ENCODE measurements around the gene CLDN24. TPM values are rescaled to one million over a fixed set of nuclear protein-coding genes. Genes with fewer than 3 reads are reported as not detected.

The CLDN24 gene
- polyA plus RNA-seq, 1 of the 3 experiments (the other 2 are of a cell fraction) = not detected

GRCh38 chr4:183344523-183345255, 22.5 kb upstream of the CLDN24 start:
- H3K36me3 ChIP-seq (replicated peaks in 1 of 2; ENCODE audit: control insufficient read depth in 1 of 2, insufficient read depth in 2 of 2, low read length in 1 of 2) = no peaks in the 10 kb centered on the region
- no peak overlapping the region for H3K4me2 ChIP-seq
- peaks cover 6% of the 10 kb centered on the region for H3F3A ChIP-seq (replicated peaks; ENCODE audit: insufficient read depth)
- no peak for TF ChIP-seq POLR2AphosphoS5 (IDR thresholded peaks at IDR 0.05; ENCODE audit: low read depth, low read length)
- TF ChIP-seq TAF1 (IDR thresholded peaks at IDR 0.05; ENCODE audit: borderline replicate concordance, low read depth, low read length) = no peak
- WGBS (ENCODE audit: low lambda C conversion rate) = 89% methylated on average over 13 of the region's 15 CpGs
- H4K20me1 ChIP-seq (ENCODE audit: insufficient read depth) = no peaks in the 10 kb centered on the region
- no peak for DNase-seq
- peaks cover 2 to 4% of the 10 kb centered on the region in 2 experiments; a peak in 1 of 4 replicates for H3K4me1 ChIP-seq (ENCODE audit: control insufficient read depth in 1 of 2, insufficient read depth in 2 of 2, low read depth in 1 of 2, low read length in 1 of 2)
- no peak overlapping the region for H3K4me3 ChIP-seq (ENCODE audit: low read depth in 2 of 2, low read length in 1 of 2)
- H2AFZ ChIP-seq (ENCODE audit: low read depth) = no peak overlapping the region
- no peaks in the 10 kb centered on the region for H3K9me3 ChIP-seq
- no peaks in the 10 kb centered on the region for H3K79me2 ChIP-seq (ENCODE audit: insufficient read depth)
- no peaks in the 10 kb centered on the region for H3K27me3 ChIP-seq (ENCODE audit: insufficient read depth)
- H3K27ac ChIP-seq (ENCODE audit: low read depth in 2 of 2, low read length in 1 of 2) = no peak overlapping the region
- ChIA-PET CTCF (no interaction called here), POLR2A (no interaction called here)
- no peak overlapping the region for H3K9ac ChIP-seq
- H3K9me2 ChIP-seq = no peaks in the 10 kb centered on the region

GRCh38 chr4:183343730-183344129, 21.5 kb upstream of the CLDN24 start:
- no peak overlapping the region for H2AFZ ChIP-seq (ENCODE audit: low read depth)
- no peak overlapping the region for H3K4me3 ChIP-seq (ENCODE audit: low read depth in 2 of 2, low read length in 1 of 2)
- H3K79me2 ChIP-seq (ENCODE audit: insufficient read depth) = no peaks in the 10 kb centered on the region
- POLR2A ChIA-PET = no interaction called here
- peaks cover 6% of the 10 kb centered on the region for H3F3A ChIP-seq (replicated peaks; ENCODE audit: insufficient read depth)
- TF ChIP-seq NRF1 (IDR thresholded peaks at IDR 0.05; ENCODE audit: low read depth, low read length) = no peak
- no peak for TF ChIP-seq MXI1 (IDR thresholded peaks at IDR 0.05; ENCODE audit: low read depth, low read length)
- no peak for TF ChIP-seq PBX3 (IDR thresholded peaks at IDR 0.05)
- TF ChIP-seq YY1 (IDR thresholded peaks at IDR 0.05; ENCODE audit: low read depth) = no peak
- TF ChIP-seq RFX5 (IDR thresholded peaks at IDR 0.05; ENCODE audit: low read length) = no peak
- TF ChIP-seq CHD2 (IDR thresholded peaks at IDR 0.05; ENCODE audit: low read length, partially characterized antibody) = no peak
- no peak for TF ChIP-seq GATA2 (CRISPR knock-in tag; IDR thresholded peaks at IDR 0.05)
- TF ChIP-seq SIN3A (IDR thresholded peaks at IDR 0.05; ENCODE audit: borderline replicate concordance, low read depth, low read length) = no peak
- WGBS (ENCODE audit: low lambda C conversion rate) = 82% methylated on average over 6 of the region's 7 CpGs
- no peak overlapping the region for H3K4me2 ChIP-seq
- H3K4me1 ChIP-seq (ENCODE audit: control insufficient read depth in 1 of 2, insufficient read depth in 2 of 2, low read depth in 1 of 2, low read length in 1 of 2) = no peaks in the 10 kb centered on the region
- no peaks in the 10 kb centered on the region for H3K9me3 ChIP-seq
- no peak for DNase-seq
- no peaks in the 10 kb centered on the region for H4K20me1 ChIP-seq (ENCODE audit: insufficient read depth)
- H3K27ac ChIP-seq (ENCODE audit: low read depth in 2 of 2, low read length in 1 of 2) = no peak overlapping the region
- no peaks in the 10 kb centered on the region for H3K27me3 ChIP-seq (ENCODE audit: insufficient read depth)
- no peak overlapping the region for H3K9ac ChIP-seq
- no peaks in the 10 kb centered on the region for H3K36me3 ChIP-seq (replicated peaks in 1 of 2; ENCODE audit: control insufficient read depth in 1 of 2, insufficient read depth in 2 of 2, low read length in 1 of 2)
- CTCF ChIA-PET = no interaction called here
- H3K9me2 ChIP-seq = no peaks in the 10 kb centered on the region
